DMS114 treated with DMSO at 0.1 percent for 48 hours (cell line): ENCODE results near the gene SOST.
"Not testable (repeated sequence)": the region's sequence is repeated elsewhere in the genome, so short reads cannot be mapped to it uniquely, and the experiment has no call there.

Experiments used
- DNase-seq: peaks from one replicate; lab custom pipeline; 2025; ENCODE audit not compliant: unreplicated experiment; lab: John Stamatoyannopoulos, UW

Gene SOST

GRCh38 chr17:43758497-43759174, at the start of gene SOST:
TSS of gene SOST (minus strand) at chr17:43758791. CDS start at chr17:43758741, 50 bp downstream.
- DNase-seq, result no peak

- DNase-seq, result no peak
Observed at GRCh38 chr17:43808076-43808475, 49.5 kb upstream of the SOST start.

- DNase-seq, result no peak
Observed at GRCh38 chr17:43805117-43805516, 46.5 kb upstream of the SOST start.

- no peak for DNase-seq
Observed at GRCh38 chr17:43803758-43804157, 45.2 kb upstream of the SOST start.

- no peak for DNase-seq
Observed at GRCh38 chr17:43801844-43802243, 43.3 kb upstream of the SOST start.

GRCh38 chr17:43800736-43801135, 42.1 kb upstream of the SOST start:
- no peak for DNase-seq

GRCh38 chr17:43799047-43799446, 40.5 kb upstream of the SOST start:
- DNase-seq, result no peak

- not testable (repeated sequence) for DNase-seq
Observed at GRCh38 chr17:43798024-43798423, 39.4 kb upstream of the SOST start.

GRCh38 chr17:43792668-43793067, 34.1 kb upstream of the SOST start:
- DNase-seq, result not testable (repeated sequence)

- DNase-seq, result peak; percentile 14
Observed at GRCh38 chr17:43791589-43791988, 33.0 kb upstream of the SOST start.

- DNase-seq, result no peak
Observed at GRCh38 chr17:43790311-43790940, 31.8 kb upstream of the SOST start.

- no peak for DNase-seq
Observed at GRCh38 chr17:43789482-43789881, 30.9 kb upstream of the SOST start.

GRCh38 chr17:43788540-43788939, 29.9 kb upstream of the SOST start:
- DNase-seq, result no peak

- no peak for DNase-seq
Observed at GRCh38 chr17:43787728-43788127, 29.1 kb upstream of the SOST start.

GRCh38 chr17:43784628-43785101, 26.1 kb upstream of the SOST start:
- no peak for DNase-seq

GRCh38 chr17:43784068-43784467, 25.5 kb upstream of the SOST start:
- no peak for DNase-seq

GRCh38 chr17:43782913-43783680, 24.5 kb upstream of the SOST start:
- no peak for DNase-seq

GRCh38 chr17:43780135-43780534, 21.5 kb upstream of the SOST start, which contains the start of gene CFAP97D1:
TSS of gene CFAP97D1 (plus strand) at chr17:43780435. CDS start at chr17:43780463, 28 bp downstream.
- DNase-seq, result no peak

GRCh38 chr17:43779145-43780125, 20.8 kb upstream of the SOST start:
- no peak for DNase-seq

GRCh38 chr17:43778337-43779144, 19.9 kb upstream of the SOST start, which contains the start of gene DUSP3:
TSS of gene DUSP3 (minus strand) at chr17:43778977. CDS start at chr17:43778924, 53 bp downstream.
- DNase-seq, result peak; percentile 63
